HG02870 (cell line): ENCODE data around the gene DLX6.

Source experiments
- ATAC-seq: cut with Tn5 transposase; IDR thresholded peaks from one replicate; pipeline ENCODE4 v1.9.1; 2021; ENCODE audit warnings: mild to moderate bottlenecking, moderate library complexity; ENCODE audit not compliant: unreplicated experiment

The DLX6 gene

DNA sequence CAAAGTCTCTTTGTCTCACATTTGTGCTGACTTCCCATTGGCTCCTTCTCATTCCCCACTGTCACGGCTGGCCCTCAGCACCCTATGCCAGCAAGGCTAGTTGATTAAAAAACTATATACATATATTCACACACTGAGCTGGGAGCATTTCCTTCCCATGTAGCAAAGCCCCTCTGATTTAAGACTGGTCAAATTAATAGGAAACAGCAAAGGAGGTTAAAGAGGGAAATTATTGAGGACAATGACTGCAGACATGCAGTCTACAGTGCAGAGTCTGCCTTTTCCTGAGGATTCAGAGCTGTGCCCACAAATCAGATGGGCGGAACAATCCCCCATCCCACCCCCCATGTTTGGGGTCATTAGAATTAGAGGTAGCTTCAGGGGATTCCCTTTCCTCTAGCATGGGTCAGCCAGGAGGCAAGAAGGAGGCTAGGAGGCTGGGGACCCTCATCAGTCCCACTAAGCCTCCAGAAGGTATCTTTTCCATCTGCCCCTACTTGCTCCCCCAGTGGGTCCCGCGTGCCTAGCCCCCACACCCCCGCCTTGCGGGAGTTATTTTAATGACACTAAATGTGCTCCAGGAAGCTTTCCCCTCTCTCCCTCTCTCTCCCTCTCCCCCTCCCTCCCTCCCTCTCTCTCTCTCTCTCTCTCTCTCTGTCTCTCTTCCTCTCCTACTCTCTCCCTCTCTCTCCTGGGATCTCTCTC, 9.8 kb upstream of the DLX6 start:
- ATAC-seq: no peak

DNA sequence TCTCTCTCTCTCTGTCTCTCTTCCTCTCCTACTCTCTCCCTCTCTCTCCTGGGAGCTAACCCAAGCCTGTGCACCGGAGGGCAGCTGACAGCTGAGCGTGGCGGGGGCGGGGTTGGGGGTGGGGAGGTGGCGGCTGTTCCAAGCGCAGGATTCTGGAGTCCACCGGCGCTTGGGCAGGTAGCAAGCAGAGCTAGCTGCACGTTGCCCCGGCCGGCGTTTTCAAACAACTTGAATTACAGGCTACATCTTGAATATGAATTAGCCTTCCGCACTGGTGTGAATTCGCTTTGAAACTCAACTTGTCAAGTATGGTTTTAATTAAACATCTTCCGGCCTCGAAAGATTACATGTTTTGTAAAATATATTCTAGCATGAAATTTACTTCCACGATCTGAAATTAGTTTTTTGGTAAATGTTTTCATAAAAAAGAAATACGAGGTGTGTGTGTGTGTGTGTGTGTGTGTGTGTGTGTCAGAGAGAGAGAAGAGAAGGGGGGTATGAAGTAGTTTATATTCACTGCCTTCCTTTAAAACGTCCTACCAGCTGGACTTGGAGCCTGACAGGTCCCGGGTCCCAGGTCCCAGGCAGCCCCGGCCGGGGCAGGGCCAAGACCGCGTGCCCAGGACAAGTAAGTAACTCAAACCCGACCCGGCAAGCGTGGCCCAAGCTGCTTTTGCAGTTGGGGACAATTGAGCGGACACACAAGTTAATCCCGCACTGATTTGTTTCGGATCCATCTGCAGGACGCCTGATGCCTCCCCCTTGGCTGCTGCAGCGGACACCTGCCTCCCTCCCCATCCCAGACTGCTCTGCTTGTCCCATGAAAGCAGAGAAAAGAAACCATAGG, 9.0 kb upstream of the DLX6 start:
- ATAC-seq: no peak

- ATAC-seq: no peak
Measured at GRCh38 chr7:96996958-96997511, 8.3 kb upstream of the DLX6 start.

DNA sequence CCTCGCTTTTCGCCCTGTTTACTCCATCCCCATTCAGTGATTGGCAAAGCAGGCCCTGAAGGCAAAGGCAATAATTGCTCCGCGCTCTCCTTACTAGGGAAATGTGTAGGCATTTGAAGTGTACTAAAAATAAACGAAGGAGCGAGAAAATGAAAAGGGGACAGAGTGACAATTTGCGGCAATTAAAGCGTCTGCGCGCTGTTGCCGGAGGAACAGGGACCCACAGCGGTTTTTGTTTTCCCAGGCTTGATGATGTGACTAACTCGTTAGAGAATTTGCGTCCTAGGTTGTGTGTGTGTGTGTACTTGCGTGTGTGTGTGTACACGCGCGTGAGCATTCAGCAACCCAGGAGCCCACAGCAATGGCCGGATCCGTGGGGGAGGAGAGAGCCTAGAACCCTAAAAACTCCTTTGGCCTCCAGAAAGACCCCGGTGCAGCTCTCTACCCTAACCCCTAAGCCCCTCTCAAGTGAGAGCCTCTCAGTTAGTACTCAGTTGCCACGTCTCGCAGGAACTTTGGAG, 7.8 kb upstream of the DLX6 start:
- ATAC-seq: no peak

DNA sequence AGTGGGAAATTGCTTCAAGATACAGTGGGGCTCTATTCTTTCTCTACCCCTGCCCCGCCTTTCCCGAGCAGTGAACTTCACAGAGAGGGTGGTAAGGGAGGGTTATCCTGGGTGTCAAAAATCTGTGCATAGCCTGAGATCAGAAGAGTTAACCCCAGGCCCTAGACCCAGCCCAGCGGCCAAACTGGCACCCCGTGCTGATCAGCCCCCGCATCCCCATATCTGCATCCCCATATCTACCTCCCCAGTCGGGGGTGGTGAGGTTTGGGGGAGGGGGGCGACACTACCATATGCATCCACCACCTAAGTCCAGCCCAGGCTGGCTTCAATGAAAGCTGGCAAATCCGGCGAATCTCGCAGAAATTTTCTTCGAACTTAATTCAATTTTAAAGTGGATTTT, 7.0 kb upstream of the DLX6 start:
- no peak for ATAC-seq

GRCh38 chr7:96998744-96999143, 6.6 kb upstream of the DLX6 start:
- ATAC-seq: no peak

GRCh38 chr7:97001221-97001620, 4.1 kb upstream of the DLX6 start:
- ATAC-seq: no peak

GRCh38 chr7:97001656-97002554, 3.4 kb upstream of the DLX6 start:
- ATAC-seq: no peak

GRCh38 chr7:97002555-97003261, 2.6 kb upstream of the DLX6 start:
- ATAC-seq: no peak

DNA sequence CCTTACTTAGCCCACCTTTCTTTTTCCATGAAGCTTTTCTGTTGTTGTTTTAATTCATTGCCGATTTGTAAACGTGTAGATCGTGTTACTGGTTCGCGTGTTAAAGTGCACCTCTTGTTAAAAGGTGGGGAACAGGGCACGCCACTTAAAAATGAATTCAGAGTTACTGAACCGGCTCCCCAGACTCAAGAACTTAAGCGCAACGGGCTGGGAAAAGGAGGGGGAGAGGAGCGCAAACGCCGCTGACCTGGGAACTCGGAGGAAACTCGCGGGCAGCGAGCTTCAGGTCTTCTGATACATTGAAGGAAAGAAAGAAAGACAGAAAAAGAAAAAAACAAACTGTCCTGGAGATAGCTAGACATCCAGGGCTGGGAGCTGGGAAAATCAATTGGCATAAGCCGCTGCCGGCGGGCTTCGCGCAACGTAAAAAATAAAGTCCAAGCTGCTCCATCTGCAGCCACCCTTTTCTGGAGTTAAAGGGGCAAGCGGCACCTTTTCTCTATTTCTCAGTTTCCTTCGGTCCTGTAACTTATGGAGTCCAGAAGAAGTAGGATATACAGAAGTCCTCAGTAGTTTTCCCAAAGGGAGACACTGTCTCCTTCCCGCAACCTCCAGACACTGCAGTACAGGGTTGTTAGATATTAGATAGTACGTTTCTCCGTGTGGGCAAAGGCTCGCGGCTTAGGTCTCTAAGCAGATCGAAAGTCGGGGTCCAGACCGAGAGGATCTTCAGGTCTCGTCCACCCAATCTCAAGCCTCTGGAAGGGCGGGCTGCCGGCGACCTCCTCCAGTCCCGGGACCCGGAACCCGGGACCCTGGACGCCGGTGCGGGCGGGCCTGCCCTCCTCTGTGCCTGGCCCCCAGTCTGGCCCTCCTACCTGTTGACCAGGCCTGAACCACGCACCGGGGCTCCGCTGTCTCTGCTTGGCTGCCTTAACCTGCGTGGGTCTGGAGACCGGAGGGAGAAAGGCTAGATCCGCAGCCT, 1.8 kb upstream of the DLX6 start:
- ATAC-seq: no peak

GRCh38 chr7:97004247-97005182, 838 bp upstream of the DLX6 start:
- no peak for ATAC-seq

DNA sequence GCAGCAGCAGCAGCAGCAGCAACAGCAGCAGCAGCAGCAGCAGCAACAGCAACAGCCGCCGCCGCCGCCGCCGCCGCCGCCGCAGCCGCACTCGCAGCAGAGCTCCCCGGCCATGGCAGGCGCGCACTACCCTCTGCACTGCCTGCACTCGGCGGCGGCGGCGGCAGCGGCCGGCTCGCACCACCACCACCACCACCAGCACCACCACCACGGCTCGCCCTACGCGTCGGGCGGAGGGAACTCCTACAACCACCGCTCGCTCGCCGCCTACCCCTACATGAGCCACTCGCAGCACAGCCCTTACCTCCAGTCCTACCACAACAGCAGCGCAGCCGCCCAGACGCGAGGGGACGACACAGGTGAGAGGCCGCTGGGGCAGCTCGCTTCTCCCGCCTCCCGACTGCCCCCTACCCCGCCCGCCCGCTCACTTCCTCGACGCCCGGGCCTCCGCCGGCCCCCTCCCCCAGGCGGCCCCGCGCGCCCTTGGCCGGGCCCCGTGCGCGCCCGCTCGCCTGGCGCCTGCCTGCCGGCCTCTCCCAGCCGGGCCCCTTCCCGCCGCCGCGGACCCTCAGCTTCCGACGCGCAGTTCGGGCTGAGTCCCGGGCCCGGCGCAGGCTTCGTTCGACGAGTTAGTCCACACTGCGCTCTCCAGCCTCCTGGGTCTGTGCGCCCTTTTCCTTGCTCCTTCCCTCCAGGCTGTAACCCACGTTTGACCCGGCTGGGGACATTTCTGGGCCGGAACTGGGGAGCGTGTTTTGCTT, 882 bp downstream of the DLX6 start:
- no peak for ATAC-seq

DNA sequence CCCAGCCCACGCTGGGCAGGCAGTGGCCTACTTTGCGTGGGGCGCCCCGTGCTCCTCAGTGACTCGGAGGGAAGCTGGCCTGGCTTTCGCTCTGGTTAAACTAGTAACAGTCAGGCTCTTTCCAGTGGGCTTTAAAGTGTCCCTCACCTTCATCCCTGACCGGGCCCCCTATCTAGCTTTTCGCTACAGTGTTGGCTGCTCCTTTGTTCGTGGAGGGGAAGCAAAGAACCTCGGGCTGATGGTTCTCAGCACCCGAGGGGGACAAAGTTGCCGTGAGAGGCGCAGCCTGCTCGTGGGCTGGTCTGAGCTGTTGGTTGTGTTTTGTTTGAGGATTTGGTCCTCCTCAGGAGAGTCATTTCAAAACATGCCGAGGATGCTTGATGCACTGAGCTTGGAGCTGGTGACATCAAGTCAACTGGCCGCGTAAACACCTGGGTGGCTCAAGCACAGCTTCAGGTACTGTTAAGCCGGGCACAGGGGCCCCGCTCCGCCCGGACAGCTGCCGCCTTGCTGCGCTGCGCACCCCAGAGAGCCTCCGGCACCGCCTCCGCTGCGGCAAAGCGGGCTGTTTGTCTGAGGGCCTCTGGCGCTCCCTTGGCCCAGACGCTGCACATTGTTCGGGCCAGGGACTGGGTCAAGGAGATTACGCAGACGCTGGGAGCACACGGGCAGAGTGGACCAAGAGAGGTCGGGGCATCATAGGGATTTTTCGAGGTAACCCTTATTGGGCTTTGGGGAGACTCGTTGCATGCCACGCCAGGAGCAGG, 1.6 kb downstream of the DLX6 start:
- ATAC-seq: no peak

GRCh38 chr7:97007583-97007861, 2.2 kb downstream of the DLX6 start:
- ATAC-seq: no peak

GRCh38 chr7:97008275-97008917, 3.0 kb downstream of the DLX6 start:
- ATAC-seq: no peak
